Peyer's patch (tissue), 4 donors: Measurements from ENCODE around the gene COL6A5.

Source experiments
- POLR2A ChIP-seq, 2 donors: fragments of 450-650 bp; IDR thresholded peaks; one replicate each; pipeline ENCODE4 v1.5.1; 2017; ENCODE audit warnings: antibody characterized with exemption in 2 of 2, mild to moderate bottlenecking in 2 of 2, moderate library complexity in 2 of 2
- TF ChIP-seq, protein P1 (sequence below), 6 experiments: fragments of 450-650 bp in 4 of 6; fragments of 200-600 bp in 2 of 6; sonication (generic) in 1 of 6; IDR thresholded peaks; one replicate each; pipeline ENCODE4 v1.5.1; 2017 to 2019; ENCODE audit warnings: antibody characterized with exemption in 6 of 6, mild to moderate bottlenecking in 3 of 6, moderate library complexity in 1 of 6

GRCh38 chr3:130519754-130520153, 174.3 kb downstream of the COL6A5 start:
- TF ChIP-seq, protein P1, sequence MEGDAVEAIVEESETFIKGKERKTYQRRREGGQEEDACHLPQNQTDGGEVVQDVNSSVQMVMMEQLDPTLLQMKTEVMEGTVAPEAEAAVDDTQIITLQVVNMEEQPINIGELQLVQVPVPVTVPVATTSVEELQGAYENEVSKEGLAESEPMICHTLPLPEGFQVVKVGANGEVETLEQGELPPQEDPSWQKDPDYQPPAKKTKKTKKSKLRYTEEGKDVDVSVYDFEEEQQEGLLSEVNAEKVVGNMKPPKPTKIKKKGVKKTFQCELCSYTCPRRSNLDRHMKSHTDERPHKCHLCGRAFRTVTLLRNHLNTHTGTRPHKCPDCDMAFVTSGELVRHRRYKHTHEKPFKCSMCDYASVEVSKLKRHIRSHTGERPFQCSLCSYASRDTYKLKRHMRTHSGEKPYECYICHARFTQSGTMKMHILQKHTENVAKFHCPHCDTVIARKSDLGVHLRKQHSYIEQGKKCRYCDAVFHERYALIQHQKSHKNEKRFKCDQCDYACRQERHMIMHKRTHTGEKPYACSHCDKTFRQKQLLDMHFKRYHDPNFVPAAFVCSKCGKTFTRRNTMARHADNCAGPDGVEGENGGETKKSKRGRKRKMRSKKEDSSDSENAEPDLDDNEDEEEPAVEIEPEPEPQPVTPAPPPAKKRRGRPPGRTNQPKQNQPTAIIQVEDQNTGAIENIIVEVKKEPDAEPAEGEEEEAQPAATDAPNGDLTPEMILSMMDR (IDR thresholded peaks at IDR 0.05): no peak
- TF ChIP-seq POLR2A (IDR thresholded peaks at IDR 0.05): no peak
